Aorta (tissue), 5 donors: ENCODE measurements around the gene TSHZ1. TPM values are rescaled to one million over a fixed set of nuclear protein-coding genes. Genes with fewer than 3 reads are reported as not detected.

Experiments used
- ATAC-seq: fragments of 200-7000 bp; cut with Tn5 transposase; one replicate; pipeline ENCODE4 v1.9.1; 2022; ENCODE audit warnings: moderate library complexity; ENCODE audit not compliant: low FRiP score
- DNase-seq, 2 donors: peaks; one replicate each; pipeline ENCODE4 v3.0.0-alpha.2; 2020
- H3K27ac ChIP-seq, 2 donors: one replicate each; pipeline ENCODE4 v1.5.1; 2013; ENCODE audit warnings: low read length in 2 of 2, mild to moderate bottlenecking in 2 of 2, moderate library complexity in 2 of 2, control low read depth in 1 of 2, inconsistent platforms in 1 of 2, low read depth in 1 of 2
- H3K27me3 ChIP-seq, 2 donors: one replicate each; pipeline ENCODE4 v1.6.1; 2013; ENCODE audit warnings: control low read depth in 1 of 2, low read length in 1 of 2, mild to moderate bottlenecking in 1 of 2, moderate library complexity in 1 of 2; ENCODE audit not compliant: insufficient read depth in 2 of 2, control insufficient read depth in 1 of 2
- H3K36me3 ChIP-seq, 2 donors: one replicate each; pipeline ENCODE4 v1.6.1; 2013; ENCODE audit warnings: control low read depth in 1 of 2, low read length in 1 of 2, mild to moderate bottlenecking in 1 of 2; ENCODE audit not compliant: insufficient read depth in 2 of 2, control insufficient read depth in 1 of 2
- H3K4me1 ChIP-seq, 2 donors: one replicate each; pipeline ENCODE4 v1.6.1; 2013; ENCODE audit warnings: low read length in 2 of 2, control low read depth in 1 of 2, mild to moderate bottlenecking in 1 of 2, moderate library complexity in 1 of 2; ENCODE audit not compliant: insufficient read depth in 2 of 2, control insufficient read depth in 1 of 2
- H3K4me3 ChIP-seq, 2 donors: one replicate each; pipeline ENCODE4 v1.5.1; 2013; ENCODE audit warnings: low read length in 2 of 2, control low read depth in 1 of 2, mild to moderate bottlenecking in 1 of 2
- H3K9me3 ChIP-seq: one replicate; pipeline ENCODE4 v1.6.1; 2013; ENCODE audit warnings: mild to moderate bottlenecking, low read length; ENCODE audit not compliant: control insufficient read depth
- WGBS, 2 donors: extraction: QIAGEN DNeasy Blood & Tissue Kit; methylation state at CpG; one replicate each; pipeline ENCODE4 v1.1.7; 2013; 5-methylcytosine and 5-hydroxymethylcytosine counted together
- intact Hi-C, 2 donors: fragments of 100-400 bp; cut with DNase I; formaldehyde crosslinking; loops; one replicate each; pipeline versions ENCODE4 v1.14.2 to v1.15.0; 2022
- polyA plus RNA-seq, 2 donors: library from polyadenylated mRNA; stranded (reverse); fragments of 200-250 nt; gene quantifications; one replicate each; pipeline ENCODE4 v1.2.3, GENCODE V29; 2013
- total RNA-seq, 2 donors: library from RNA; stranded (reverse); fragmentation: NEBNext Ultra II Directional; extraction: Animal tissue kit (Norgen Biotek cat#: 25700); gene quantifications; one replicate each; pipeline ENCODE4 v1.2.1, GENCODE V29; 2021
- donor health status: healthy with polysubstance abuse.
- donor health status: Bipolar disorder and iron deficiency.
- donor health status: DM: no; HTN: no; CAD: no.
- donor health status: DM: no; HTN: no; CAD: no.
- donor health status: DM: yes; HTN: yes; CAD: no.

TSHZ1 gene
- total and polyA plus RNA-seq, 4 donors = 3.3 to 26.0 (median 11.8) TPM

- intact Hi-C loops = loop anchor here in 1 of 2 donors (10.0 kb wide), 1 partner anchor 63 kb away; no protein-coding TSS in a partner anchor
- peak in 1 of 2 donors; percentile 70 for DNase-seq
- Histone ChIP-seq H3K36me3 (no peaks in the 10 kb centered on the region), H3K27me3 (no peaks in the 10 kb centered on the region), H3K9me3 (peaks cover 2% of the 10 kb centered on the region), H3K27ac (no peak overlapping the region), H3K4me1 (no peaks in the 10 kb centered on the region), H3K4me3 (no peak overlapping the region)
- 63 to 72% methylated on average over 31 to 33 of the region's 33 CpGs for WGBS, 2 donors
- ATAC-seq = no peak
Measured at GRCh38 chr18:75167759-75168618, 42.6 kb upstream of the TSHZ1 start.

- intact Hi-C loops = loop anchor here in 1 of 2 donors (10.0 kb wide), 1 partner anchor 64 kb away; no protein-coding TSS in a partner anchor
- Histone ChIP-seq H3K4me1 (no peaks in the 10 kb centered on the region), H3K4me3 (no peak overlapping the region), H3K27ac (no peak overlapping the region), H3K36me3 (no peaks in the 10 kb centered on the region), H3K27me3 (no peaks in the 10 kb centered on the region), H3K9me3 (peaks cover 2% of the 10 kb centered on the region)
- ATAC-seq (no peak), DNase-seq (no peak)
- WGBS, 2 donors = 19 to 27% methylated on average over 7 of the region's 7 CpGs
Measured at GRCh38 chr18:75168619-75169018, 42.0 kb upstream of the TSHZ1 start.

DNA sequence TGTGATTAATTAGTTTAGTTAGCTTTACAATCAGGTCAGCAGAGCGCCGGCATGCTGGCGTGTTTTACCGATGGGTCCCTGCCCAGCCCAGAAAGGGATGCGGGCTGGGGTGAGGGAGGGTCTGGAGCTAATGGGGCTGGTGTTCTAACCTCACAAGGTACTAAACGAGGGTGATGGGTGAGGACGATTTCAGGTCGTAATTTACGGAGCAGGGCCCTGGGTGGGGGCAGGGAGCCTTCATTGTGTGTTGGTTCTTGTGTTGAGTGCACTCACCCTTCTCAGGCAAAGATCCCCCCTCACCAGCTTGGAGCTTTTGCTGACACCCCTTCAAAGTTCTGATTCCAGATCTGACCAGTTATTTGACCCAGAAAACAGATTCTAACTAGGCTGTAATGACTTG lies 41.2 kb upstream of the TSHZ1 start:
- no peak for DNase-seq
- Histone ChIP-seq H3K9me3 (peaks cover 2% of the 10 kb centered on the region), H3K4me1 (no peaks in the 10 kb centered on the region), H3K27me3 (no peaks in the 10 kb centered on the region), H3K4me3 (no peak overlapping the region), H3K27ac (no peak overlapping the region), H3K36me3 (no peaks in the 10 kb centered on the region)
- intact Hi-C loops = loop anchor here in 1 of 2 donors (10.0 kb wide), 1 partner anchor 65 kb away; no protein-coding TSS in a partner anchor
- WGBS, 2 donors = 55% methylated on average over 9 of the region's 9 CpGs
- no peak for ATAC-seq

GRCh38 chr18:75170022-75170789 lies 40.4 kb upstream of the TSHZ1 start:
- H3K4me3 ChIP-seq = no peak overlapping the region
- no peak overlapping the region for H3K27ac ChIP-seq
- 93 to 95% methylated on average over 34 of the region's 34 CpGs for WGBS, 2 donors
- DNase-seq (peak in 1 of 2 donors; percentile 63), ATAC-seq (no peak)
- no peaks in the 10 kb centered on the region for H3K27me3 ChIP-seq
- H3K4me1 ChIP-seq = no peaks in the 10 kb centered on the region
- H3K9me3 ChIP-seq = peaks cover 2% of the 10 kb centered on the region
- H3K36me3 ChIP-seq = no peaks in the 10 kb centered on the region
- intact Hi-C loops = no loop called here

DNA sequence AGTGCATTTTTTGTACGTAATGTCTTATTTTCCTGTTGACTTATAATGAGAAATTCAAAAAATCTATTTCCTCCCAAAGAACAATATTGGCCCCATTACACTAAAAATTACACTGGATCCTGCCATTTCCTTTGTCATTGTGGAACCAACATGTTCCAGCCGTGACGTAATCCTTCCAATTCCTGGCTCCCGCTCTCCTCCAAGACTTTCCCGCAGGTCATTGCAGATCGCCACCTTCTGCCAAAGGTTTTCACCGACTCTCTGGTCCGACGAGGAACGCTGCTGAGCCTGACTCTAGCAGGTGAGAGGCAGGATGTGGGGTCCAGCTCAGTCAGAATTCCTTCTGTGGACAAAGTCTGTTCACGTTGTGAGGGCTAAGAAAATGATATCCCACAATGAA lies 39.7 kb upstream of the TSHZ1 start:
- Histone ChIP-seq H3K27ac (no peak overlapping the region), H3K4me3 (no peak overlapping the region), H3K27me3 (no peaks in the 10 kb centered on the region), H3K36me3 (no peaks in the 10 kb centered on the region), H3K9me3 (peaks cover 2% of the 10 kb centered on the region), H3K4me1 (no peaks in the 10 kb centered on the region)
- DNase-seq (no peak), ATAC-seq (no peak)
- intact Hi-C loops = no loop called here
- 77 to 89% methylated on average over 11 of the region's 11 CpGs for WGBS, 2 donors

- 81 to 84% methylated on average over 17 of the region's 17 CpGs for WGBS, 2 donors
- Histone ChIP-seq H3K27me3 (no peaks in the 10 kb centered on the region), H3K27ac (no peak overlapping the region), H3K9me3 (peaks cover 2% of the 10 kb centered on the region), H3K36me3 (no peaks in the 10 kb centered on the region), H3K4me3 (no peak overlapping the region), H3K4me1 (no peaks in the 10 kb centered on the region)
- intact Hi-C loops = no loop called here
- ATAC-seq (no peak), DNase-seq (no peak)
Measured at GRCh38 chr18:75172299-75173124, 38.1 kb upstream of the TSHZ1 start.

DNA sequence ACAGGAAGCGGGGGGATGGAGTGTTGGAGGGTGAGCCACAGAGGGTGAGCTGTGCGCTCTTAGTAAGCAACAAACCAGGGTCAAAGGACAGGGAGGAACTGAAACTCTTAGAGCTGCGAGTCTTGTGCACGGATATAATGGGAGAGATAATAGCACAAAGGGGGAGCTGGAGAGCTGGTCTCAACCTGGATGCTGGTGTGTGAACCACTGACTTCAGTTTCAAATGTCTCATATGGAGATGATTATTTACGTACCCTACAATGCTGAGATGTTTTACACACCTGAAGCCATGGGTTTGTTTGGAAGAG lies 37.5 kb upstream of the TSHZ1 start:
- intact Hi-C loops = no loop called here
- ATAC-seq (no peak), DNase-seq (no peak)
- WGBS, 2 donors = 57 to 58% methylated on average over 5 of the region's 5 CpGs
- Histone ChIP-seq H3K9me3 (peaks cover 2% of the 10 kb centered on the region), H3K36me3 (no peaks in the 10 kb centered on the region), H3K4me3 (no peak overlapping the region), H3K27me3 (no peaks in the 10 kb centered on the region), H3K27ac (no peak overlapping the region), H3K4me1 (no peaks in the 10 kb centered on the region)

DNA sequence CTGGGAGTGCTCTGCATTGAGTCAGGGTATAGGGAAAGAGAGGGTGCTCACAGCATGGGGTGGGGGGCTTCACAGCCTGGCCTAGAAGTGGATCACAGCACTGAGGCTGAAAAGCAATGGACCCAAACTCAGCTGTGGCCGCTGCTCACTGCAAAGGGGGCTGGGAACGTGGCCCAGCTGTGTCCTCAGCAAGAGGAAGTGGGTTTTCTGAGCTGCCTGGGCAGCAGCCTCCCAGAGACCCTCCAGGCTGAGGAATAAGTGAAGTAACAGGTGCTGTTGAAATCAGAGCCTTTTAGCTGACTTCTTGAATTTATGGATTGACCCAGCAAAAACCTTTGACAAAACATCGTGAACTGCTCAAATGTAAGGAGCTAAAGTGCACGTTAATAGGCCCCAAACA lies 36.9 kb upstream of the TSHZ1 start:
- Histone ChIP-seq H3K27ac (no peak overlapping the region), H3K9me3 (peaks cover 2% of the 10 kb centered on the region), H3K4me1 (no peaks in the 10 kb centered on the region), H3K4me3 (no peak overlapping the region), H3K27me3 (no peaks in the 10 kb centered on the region), H3K36me3 (no peaks in the 10 kb centered on the region)
- DNase-seq (no peak), ATAC-seq (no peak)
- WGBS, 2 donors = 72% methylated on average over 4 of the region's 4 CpGs
- intact Hi-C loops = no loop called here
